ENCODE measurements around the gene SIK2.
"Not testable (repeated sequence)": the region's sequence is repeated elsewhere in the genome, so short reads cannot be mapped to it uniquely, and the experiment has no call there.

The SIK2 gene

GRCh38 chr11:111698852-111699559 lies 96.8 kb downstream of the SIK2 start:
- DNase-seq (ENCODE audit: low spot score), result no peak

- no peak for DNase-seq (ENCODE audit: low spot score)
Measured at GRCh38 chr11:111699579-111700156, 97.4 kb downstream of the SIK2 start.

GRCh38 chr11:111700162-111700561 lies 97.9 kb downstream of the SIK2 start:
- no peak for DNase-seq (ENCODE audit: low spot score)

GRCh38 chr11:111702623-111703022 lies 100.4 kb downstream of the SIK2 start:
- DNase-seq (ENCODE audit: low spot score), result no peak

- DNase-seq (ENCODE audit: low spot score), result no peak
Measured at GRCh38 chr11:111703576-111703975, 101.3 kb downstream of the SIK2 start.

GRCh38 chr11:111707039-111707690 lies 104.9 kb downstream of the SIK2 start:
- peak; percentile 28 for DNase-seq (ENCODE audit: low spot score)

- no peak for DNase-seq (ENCODE audit: low spot score)
Measured at GRCh38 chr11:111707691-111708067, 105.4 kb downstream of the SIK2 start.

- DNase-seq (ENCODE audit: low spot score), result no peak
Measured at GRCh38 chr11:111714522-111714921, 112.3 kb downstream of the SIK2 start.

- DNase-seq (ENCODE audit: low spot score), result no peak
Measured at GRCh38 chr11:111715142-111715816, 113.0 kb downstream of the SIK2 start.

GRCh38 chr11:111717660-111718059 lies 115.4 kb downstream of the SIK2 start:
- not testable (repeated sequence) for DNase-seq (ENCODE audit: low spot score)

- no peak for DNase-seq (ENCODE audit: low spot score)
Measured at GRCh38 chr11:111718436-111718835, 116.2 kb downstream of the SIK2 start.

- DNase-seq (ENCODE audit: low spot score), result no peak
Measured at GRCh38 chr11:111718859-111719258, 116.6 kb downstream of the SIK2 start.

GRCh38 chr11:111719379-111719778 lies 117.1 kb downstream of the SIK2 start:
- no peak for DNase-seq (ENCODE audit: low spot score)

GRCh38 chr11:111720801-111721494 lies 118.7 kb downstream of the SIK2 start:
- no peak for DNase-seq (ENCODE audit: low spot score)

GRCh38 chr11:111722501-111722900 lies 120.3 kb downstream of the SIK2 start:
- no peak for DNase-seq (ENCODE audit: low spot score)

- DNase-seq (ENCODE audit: low spot score), result no peak
Measured at GRCh38 chr11:111723595-111723994, 121.3 kb downstream of the SIK2 start.

GRCh38 chr11:111724615-111725129 lies 122.4 kb downstream of the SIK2 start:
- no peak for DNase-seq (ENCODE audit: low spot score)

- no peak for DNase-seq (ENCODE audit: low spot score)
Measured at GRCh38 chr11:111725621-111726020, 123.4 kb downstream of the SIK2 start.

- DNase-seq (ENCODE audit: low spot score), result no peak
Measured at GRCh38 chr11:111726301-111726713, 124.1 kb downstream of the SIK2 start.

GRCh38 chr11:111727431-111727830 lies 125.2 kb downstream of the SIK2 start:
- DNase-seq (ENCODE audit: low spot score), result no peak

- no peak for DNase-seq (ENCODE audit: low spot score)
Measured at GRCh38 chr11:111729071-111729830, 127.0 kb downstream of the SIK2 start.
